DMS79 (cell line): ENCODE measurements around the gene SELENOT.
"Not testable (repeated sequence)": the region's sequence is repeated elsewhere in the genome, so short reads cannot be mapped to it uniquely, and the experiment has no call there.

Experiments
- DNase-seq: peaks from one replicate; lab custom pipeline; 2025; lab: John Stamatoyannopoulos, UW

SELENOT gene

DNA sequence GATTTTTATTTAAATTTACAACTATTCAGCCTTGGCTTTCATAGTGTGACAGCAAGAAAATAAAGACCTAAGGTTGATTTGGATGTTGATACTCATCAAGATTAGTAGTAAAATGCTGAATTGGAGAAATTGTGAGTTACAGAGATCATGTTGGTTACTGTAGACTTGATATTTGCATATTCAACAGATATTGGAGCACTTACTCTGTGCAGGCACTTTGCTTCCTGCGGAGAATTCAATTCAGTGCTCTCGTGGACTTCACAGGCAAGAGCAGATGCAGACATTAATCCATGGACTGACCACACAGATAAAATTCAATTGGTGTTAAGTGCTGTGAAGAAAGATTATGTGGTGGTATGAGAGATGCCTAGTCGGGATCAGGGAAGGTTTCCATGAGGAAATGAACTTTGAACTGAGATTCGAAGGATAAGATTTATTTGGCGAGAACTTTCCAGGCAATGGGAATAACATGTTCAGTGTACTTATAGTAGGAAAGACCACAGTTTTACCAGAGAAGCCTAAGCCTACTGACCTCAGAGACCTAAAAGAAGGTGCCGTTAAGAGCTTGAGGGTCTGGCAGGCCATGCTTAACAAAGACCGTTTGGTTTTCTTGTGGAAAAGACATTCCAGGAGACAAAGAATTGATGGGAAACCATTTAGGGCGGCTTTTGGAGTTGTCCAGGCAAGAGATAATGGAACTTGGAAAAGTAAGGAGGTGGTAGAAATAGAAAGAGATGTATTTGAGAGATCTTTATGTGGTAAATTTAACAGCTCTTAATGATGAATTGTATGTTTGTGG is 4.3 kb downstream of the SELENOT start:
- no peak for DNase-seq

DNA sequence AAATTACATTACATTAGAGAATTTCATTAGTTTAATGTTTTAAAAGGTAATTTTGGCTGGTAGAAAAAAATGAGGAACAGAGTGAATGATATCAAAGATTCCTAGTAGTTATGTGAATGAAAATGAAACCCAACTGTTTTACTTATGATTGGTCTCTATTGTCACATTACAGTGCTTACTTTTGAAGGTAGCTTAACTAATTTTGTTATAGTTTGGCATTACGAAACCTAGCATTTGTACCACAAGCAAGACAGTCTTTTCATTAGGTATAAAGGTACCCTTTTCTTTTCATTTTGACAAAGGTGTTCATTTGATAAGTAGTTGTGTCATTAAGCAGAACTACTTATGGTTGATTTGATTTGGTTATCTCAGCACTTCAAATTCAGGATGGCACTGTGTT is 6.9 kb downstream of the SELENOT start:
- no peak for DNase-seq

DNA sequence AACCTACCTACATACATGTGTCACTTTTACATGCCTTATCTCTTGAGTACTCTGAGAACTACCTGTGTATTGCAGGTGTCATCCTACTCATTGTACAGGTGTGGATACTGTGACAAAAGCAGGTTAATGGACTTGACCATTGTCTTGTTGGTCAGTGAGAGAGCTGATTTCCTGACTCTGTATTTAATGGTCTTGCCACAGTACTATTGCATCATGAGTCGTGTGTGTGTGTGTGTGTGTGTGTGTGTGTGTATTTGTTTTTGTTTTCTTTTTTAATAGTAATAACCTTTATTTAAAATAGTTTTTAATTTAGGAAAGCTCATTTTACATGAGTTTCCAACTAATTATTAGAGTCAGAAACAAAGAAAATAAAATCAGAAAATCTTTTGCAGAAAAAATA is 7.7 kb downstream of the SELENOT start:
- no peak for DNase-seq

DNA sequence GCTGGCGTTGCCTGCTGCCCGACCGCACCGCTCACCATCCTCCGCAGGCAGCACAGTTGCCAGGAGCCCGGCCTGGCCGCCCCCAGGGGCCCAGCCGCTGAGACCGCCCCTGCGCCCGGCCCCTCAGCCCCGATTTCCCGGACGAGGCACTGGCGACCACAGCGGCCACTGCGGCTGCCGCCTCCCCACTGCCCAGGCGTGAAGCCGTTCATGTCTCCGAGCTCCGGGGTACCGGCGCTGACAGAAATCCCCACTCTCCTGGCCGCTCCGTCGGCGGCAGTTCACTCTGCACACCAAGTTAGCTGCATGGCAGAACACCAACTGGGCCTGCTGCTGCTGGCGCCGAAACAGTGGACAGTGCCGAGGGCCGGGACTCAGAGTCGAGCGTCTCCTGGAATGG is 8.5 kb downstream of the SELENOT start:
- no peak for DNase-seq

DNA sequence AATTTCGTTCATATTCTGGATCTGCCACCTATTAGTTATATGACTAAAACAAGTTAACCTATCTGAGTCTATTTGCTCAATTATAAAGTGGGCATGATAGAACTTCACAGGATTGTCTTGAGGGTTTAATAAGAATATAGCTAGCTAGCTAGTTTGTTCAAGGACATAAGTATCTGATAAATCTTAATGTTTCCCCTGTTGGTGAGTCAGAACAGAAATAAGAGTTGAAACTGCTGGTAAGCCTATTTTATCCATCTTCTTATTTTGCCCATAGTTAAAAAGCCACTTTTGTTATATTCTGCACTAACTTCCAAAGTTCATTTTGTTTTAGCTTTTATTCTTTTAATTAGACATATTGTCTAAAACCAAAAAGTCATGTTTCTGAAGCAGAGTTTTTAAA is 9.4 kb downstream of the SELENOT start:
- DNase-seq = no peak

- DNase-seq = no peak
These were observed 9.9 kb downstream of the SELENOT start for GRCh38 chr3:150613034-150613433.

DNA sequence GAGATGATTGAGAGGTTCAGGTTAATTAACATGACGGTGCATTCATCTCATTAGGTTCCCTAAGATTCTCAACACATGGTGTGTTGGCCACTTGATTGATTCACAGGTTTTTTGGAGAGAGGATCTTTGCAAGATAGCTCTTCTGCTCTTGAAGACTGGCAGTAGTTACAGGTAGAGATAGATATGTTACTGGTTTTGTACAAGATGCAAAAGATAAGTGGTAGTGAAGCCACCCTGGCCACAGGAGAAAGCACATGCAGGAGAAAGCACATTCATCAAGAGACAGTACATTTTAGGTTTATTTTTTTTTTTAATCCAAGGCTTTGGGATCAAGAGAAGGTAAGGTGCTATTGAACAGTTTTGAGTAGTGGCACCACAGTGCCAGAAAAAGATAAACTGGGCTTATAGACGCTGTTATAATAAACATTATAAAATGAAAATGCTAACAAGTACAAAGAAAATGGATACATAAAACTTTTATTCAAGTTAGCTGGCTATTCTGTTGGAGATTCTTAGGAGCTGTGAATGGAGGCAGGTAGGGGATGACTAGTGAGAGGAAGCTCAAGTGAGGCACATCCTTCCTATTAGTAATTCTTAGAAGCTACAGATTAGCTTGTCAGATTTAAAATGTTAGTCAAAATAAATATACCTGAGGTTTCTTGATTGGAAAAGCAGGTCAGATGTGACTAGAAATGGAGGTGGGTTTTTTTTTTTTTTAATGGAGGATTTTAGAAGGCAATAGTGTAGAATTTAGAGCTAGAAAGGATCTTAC is 10.8 kb downstream of the SELENOT start:
- DNase-seq = no peak

DNA sequence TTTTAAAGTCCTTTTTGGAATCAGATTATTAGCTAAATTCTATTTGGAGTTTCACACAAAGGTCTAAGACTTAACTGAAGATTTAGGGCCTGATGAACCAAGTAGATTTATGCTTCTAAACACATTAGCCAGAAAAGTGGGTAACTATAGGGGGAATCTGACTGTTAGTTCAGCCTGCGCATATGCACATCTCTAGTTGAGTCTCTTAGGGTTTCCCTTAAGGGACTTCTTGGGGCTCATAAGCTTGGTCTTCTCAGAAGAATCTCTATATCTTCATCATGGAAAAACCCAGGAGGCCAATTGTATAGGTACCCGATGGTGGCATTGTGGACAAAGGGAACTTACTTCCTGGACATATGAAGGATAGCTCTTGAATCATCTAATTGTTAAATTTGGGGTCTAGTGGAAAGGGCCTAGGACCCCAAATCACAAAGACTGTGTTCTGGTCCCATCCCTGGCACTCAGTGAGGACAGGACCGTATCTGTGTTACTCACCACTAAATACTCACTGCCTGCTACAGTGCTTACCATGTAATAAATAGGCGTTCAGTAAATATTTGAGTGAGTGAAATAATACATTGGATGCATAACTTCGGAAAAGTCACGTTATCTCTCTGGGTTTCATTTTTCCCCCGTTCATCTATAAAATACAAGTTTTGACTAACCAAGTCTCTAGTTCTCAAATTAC is 17.0 kb downstream of the SELENOT start:
- no peak for DNase-seq

- DNase-seq = not testable (repeated sequence)
These were observed 19.8 kb downstream of the SELENOT start for GRCh38 chr3:150622955-150623354.

GRCh38 chr3:150623945-150624344 is 20.8 kb downstream of the SELENOT start:
- DNase-seq = no peak

- DNase-seq = no peak
These were observed 23.2 kb downstream of the SELENOT start for GRCh38 chr3:150626148-150626930.

DNA sequence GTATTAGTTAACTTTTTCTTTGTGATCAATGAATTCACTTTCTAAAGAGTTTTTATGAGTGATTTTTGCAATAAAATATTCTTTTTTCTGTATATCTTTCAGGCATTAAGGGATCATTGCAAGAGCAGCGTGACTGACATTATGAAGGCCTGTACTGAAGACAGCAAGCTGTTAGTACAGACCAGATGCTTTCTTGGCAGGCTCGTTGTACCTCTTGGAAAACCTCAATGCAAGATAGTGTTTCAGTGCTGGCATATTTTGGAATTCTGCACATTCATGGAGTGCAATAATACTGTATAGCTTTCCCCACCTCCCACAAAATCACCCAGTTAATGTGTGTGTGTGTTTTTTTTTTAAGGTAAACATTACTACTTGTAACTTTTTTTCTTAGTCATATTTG is 24.4 kb downstream of the SELENOT start:
- no peak for DNase-seq

DNA sequence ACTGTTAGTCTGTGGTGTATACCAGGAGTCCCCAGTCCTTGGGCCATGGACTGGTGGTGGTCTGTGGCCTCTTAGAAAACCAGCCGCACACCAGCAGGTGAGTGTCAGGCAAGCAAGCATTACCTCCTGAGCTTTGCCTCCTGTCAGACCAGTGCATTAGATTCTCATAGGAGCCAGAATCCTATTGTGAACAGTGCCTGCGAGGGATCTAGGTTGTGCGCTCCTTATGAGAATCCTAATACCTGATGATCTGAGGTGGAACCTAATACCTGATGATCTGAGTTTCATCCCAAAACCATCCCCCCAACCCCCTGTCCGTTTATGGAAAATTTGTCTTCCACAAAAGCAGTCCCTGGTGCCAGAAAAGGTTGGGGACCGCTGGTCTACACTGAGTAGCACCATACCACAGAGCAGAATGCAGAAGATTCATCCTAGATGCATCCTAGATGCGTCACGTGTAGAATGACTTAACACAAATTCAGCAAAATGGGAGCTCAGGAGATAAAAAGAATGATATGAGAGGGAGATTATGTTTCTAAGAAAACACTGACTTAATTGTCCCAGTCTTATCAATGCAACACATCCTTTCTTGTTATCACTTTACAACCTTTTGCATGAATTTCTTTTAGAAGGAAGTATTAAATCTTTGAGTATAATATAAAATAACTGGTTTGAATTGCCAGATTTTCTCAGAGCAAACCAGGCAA is 28.5 kb downstream of the SELENOT start:
- no peak for DNase-seq

DNA sequence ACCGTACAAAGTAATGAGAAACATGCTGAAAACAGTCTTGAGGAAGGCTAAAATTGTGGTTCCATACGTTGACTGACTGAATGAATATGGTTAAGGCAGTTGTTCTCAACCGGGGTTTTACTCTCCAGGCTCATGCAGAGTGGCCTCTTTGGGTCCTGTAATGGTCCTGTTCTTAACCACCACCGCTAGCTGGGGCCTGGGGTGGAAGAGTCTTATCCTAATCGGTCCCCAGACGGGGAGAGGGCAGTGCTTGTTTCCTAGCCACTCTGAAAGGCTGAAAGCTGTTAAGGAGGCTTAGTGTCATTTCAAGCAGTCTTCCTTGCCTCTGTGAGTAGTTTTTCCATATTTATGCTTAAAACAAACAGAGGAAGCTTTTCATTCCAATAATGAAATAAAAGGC is 32.0 kb downstream of the SELENOT start:
- DNase-seq = no peak

- DNase-seq = no peak
These were observed 32.4 kb downstream of the SELENOT start for GRCh38 chr3:150635526-150635925.

GRCh38 chr3:150636258-150636657 is 33.1 kb downstream of the SELENOT start:
- no peak for DNase-seq

GRCh38 chr3:150639262-150639661 is 36.1 kb downstream of the SELENOT start:
- DNase-seq = no peak

DNA sequence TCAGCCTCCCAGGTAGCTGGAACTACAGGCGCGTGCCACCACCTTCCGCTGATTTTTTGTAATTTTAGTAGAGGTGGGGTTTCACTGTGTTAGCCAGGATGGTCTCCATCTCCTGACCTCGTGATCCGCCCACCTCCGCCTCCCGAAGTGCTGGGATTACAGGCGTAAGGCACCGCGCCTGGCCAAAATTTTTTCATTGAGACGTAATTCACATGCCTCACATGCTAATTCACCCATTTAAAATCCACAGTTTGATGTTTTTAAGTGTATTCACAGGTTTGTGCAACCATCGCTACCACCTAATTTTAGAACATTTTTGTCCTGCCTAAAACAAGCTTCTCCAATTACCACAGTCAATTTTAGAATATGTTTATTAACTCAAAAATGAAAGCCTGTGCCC is 37.1 kb downstream of the SELENOT start:
- no peak for DNase-seq

DNA sequence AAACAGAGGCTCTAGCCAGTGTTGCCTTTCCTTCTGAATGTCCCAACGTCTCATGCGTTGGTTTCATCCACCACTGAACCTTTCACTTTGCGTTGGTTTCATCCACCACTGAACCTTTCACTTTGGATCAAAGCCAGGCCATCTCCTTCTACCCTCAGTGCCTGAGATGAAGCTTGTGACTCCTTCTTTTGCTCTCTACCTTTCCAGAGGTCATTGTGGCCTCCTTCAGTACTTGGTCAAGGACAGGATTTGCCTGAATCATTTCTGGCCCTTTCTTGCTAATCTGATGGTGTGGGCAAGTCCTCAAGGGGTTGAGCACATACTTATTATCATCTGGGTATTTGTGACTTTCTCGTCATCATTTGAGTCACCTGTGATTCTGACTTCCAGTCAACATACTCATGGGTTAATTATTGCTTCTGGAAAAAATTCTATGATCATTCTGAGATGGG is 50.0 kb downstream of the SELENOT start:
- DNase-seq = no peak

DNA sequence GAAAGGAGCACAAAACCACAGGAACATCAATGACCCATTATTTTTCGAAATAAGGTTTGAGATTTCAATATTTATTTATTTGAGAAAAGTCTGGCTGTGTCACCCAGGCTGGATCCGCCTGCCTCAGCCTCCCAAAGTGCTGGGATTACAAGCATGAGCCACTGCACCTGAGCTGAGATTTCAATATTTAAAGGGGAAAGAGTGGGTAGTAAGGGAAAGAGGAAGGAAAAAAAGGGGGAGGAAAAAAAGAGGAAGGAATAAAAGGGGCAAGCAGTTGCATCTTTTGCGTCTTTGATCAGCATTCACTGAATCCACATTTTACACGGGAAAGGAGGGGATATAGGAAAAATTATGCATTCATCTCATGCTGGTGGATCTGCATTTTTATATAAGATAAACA is 53.2 kb downstream of the SELENOT start:
- DNase-seq = no peak
